ENCODE results near the gene CRABP2. TPM values are rescaled to one million over a fixed set of nuclear protein-coding genes. Genes with fewer than 3 reads are reported as not detected.

The CRABP2 gene
- total RNA-seq, 6 donors from 2014 or later: 0.76 to 8.1 (median 3.9) TPM; not detected in 1

- Histone ChIP-seq H3K9me3 (no peaks in the 10 kb centered on the region), H3K36me3 (no peaks in the 10 kb centered on the region), H3K27ac (no peak overlapping the region), H3K4me1 (peaks cover 10 to 12% (median 10%) of the 10 kb centered on the region in 4 donors), H3K4me3 (no peak overlapping the region), H3K27me3 (peaks cover 0 to 25% (median 4%) of the 10 kb centered on the region in 4 donors)
- DNase-seq (no peak), ATAC-seq (ENCODE audit: low FRiP score in 2 of 2) (no peak)
- no peak for TF ChIP-seq EP300 (IDR thresholded peaks at IDR 0.05)
- TF ChIP-seq CTCF (IDR thresholded peaks at IDR 0.05): no peak
- no peak for TF ChIP-seq POLR2A (IDR thresholded peaks at IDR 0.05)
- TF ChIP-seq POLR2AphosphoS5 (IDR thresholded peaks at IDR 0.05): no peak
- 44 to 47% methylated on average over 15 to 16 of the region's 16 CpGs for WGBS, 2 donors
Measured at GRCh38 chr1:156652131-156652991, 53.0 kb downstream of the CRABP2 start.

Other genes with a start within 250 kb of the CRABP2 start
- 100 to 1,000 TPM in 2 of 6 donors, 10 to 100 TPM in 4; 42.7 to 146 (median 58.7) TPM for gene MEF2D, start 204.8 kb downstream of the CRABP2 start, total RNA-seq
- 10 to 100 TPM in 1 of 6 donors, 1 to 10 TPM in 4, under 1 TPM in 1; under 0.01 to 16.0 (median 2.2) TPM for gene IQGAP3, start 133.0 kb downstream of the CRABP2 start, total RNA-seq
- under 1 TPM in 1 of 6 donors, not detected in 5; 0.20 TPM for gene TTC24, start 125.9 kb downstream of the CRABP2 start, total RNA-seq
- gene NAXE, start 113.8 kb downstream of the CRABP2 start, total RNA-seq: 10 to 100 TPM; 46.1 to 81.1 (median 60.0) TPM
- 10 to 100 TPM in 5 of 6 donors, 1 to 10 TPM in 1; 5.7 to 26.2 (median 19.4) TPM for gene GPATCH4, start 104.1 kb downstream of the CRABP2 start, total RNA-seq
- 1 to 10 TPM in 1 of 6 donors, under 1 TPM in 2, not detected in 3; 0.14 to 5.0 (median 0.37) TPM for gene HAPLN2, start 86.2 kb downstream of the CRABP2 start, total RNA-seq
- gene BCAN, start 63.5 kb downstream of the CRABP2 start, total RNA-seq: under 1 TPM in 2 of 6 donors, not detected in 4; 0.11 to 0.13 TPM
- gene NES, start 28.2 kb downstream of the CRABP2 start, total RNA-seq: 10 to 100 TPM; 25.9 to 93.5 (median 34.3) TPM
- 100 to 1,000 TPM in 1 of 6 donors, 10 to 100 TPM in 5; 23.4 to 131 (median 39.9) TPM for gene METTL25B, start 22.9 kb upstream of the CRABP2 start, total RNA-seq
- gene ISG20L2, start 23.2 kb upstream of the CRABP2 start, total RNA-seq: 10 to 100 TPM; 10.8 to 38.8 (median 22.9) TPM
- 10 to 100 TPM; 19.6 to 52.5 (median 40.8) TPM for gene MRPL24, start 35.5 kb upstream of the CRABP2 start, total RNA-seq
- 100 to 1,000 TPM; 129 to 231 (median 182) TPM for gene HDGF, start 46.1 kb upstream of the CRABP2 start, total RNA-seq
- 10 to 100 TPM; 36.5 to 52.4 (median 40.8) TPM for gene PRCC, start 62.0 kb upstream of the CRABP2 start, total RNA-seq
- gene SH2D2A, start 111.3 kb upstream of the CRABP2 start, total RNA-seq: 1 to 10 TPM; 2.3 to 8.4 (median 5.0) TPM
- under 1 TPM in 2 of 6 donors, not detected in 4; 0.03 to 0.22 TPM for gene INSRR, start 153.5 kb upstream of the CRABP2 start, total RNA-seq
- gene NTRK1, start 155.3 kb upstream of the CRABP2 start, total RNA-seq: 1 to 10 TPM in 3 of 6 donors, under 1 TPM in 1, not detected in 2; 0.30 to 1.4 (median 1.2) TPM
- gene PEAR1, start 188.1 kb upstream of the CRABP2 start, total RNA-seq: 10 to 100 TPM in 4 of 6 donors, 1 to 10 TPM in 2; 8.4 to 33.5 (median 13.7) TPM
- gene LRRC71, start 215.0 kb upstream of the CRABP2 start, total RNA-seq: 10 to 100 TPM in 1 of 6 donors, 1 to 10 TPM in 4, under 1 TPM in 1; 0.49 to 13.9 (median 6.3) TPM

Measured in upper lobe of left lung (tissue), 6 donors.